Activated T-cell treated with anti-CD3 and anti-CD28 coated beads, Interleukin-2, amount 50 U/mL, for 48 hours (primary cell): ENCODE results near the gene SEC14L6.
"Not testable (repeated sequence)": the region's sequence is repeated elsewhere in the genome, so short reads cannot be mapped to it uniquely, and the experiment has no call there.

Experiments
- DNase-seq, 2 experiments: peaks; one replicate each; pipeline ENCODE4 v3.0.0-alpha.2; 2020

The SEC14L6 gene

GRCh38 chr22:30565341-30565740 is 18.8 kb upstream of the SEC14L6 start:
- DNase-seq = no peak

DNA sequence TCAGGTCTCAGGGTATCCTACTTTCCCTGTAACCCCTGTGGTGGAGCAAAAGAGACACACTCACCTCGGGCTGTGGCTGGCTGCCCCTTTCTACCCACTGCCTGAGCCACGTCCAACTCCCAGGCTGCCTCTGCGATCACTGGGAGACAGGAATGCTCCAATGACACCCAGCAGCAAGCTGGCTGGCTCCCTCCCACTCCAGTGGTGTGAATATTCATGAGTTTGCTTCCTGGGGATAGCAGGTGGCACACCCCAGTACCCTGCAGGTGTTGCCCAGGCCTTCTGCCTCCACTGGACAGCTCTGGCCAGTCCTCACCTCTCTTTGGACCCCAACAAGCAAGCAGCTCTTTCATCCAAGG is 18.2 kb upstream of the SEC14L6 start:
- DNase-seq = no peak

- DNase-seq = no peak
These were observed 17.7 kb upstream of the SEC14L6 start for GRCh38 chr22:30564045-30564760.

GRCh38 chr22:30562366-30562765 is 15.8 kb upstream of the SEC14L6 start:
- no peak for DNase-seq

DNA sequence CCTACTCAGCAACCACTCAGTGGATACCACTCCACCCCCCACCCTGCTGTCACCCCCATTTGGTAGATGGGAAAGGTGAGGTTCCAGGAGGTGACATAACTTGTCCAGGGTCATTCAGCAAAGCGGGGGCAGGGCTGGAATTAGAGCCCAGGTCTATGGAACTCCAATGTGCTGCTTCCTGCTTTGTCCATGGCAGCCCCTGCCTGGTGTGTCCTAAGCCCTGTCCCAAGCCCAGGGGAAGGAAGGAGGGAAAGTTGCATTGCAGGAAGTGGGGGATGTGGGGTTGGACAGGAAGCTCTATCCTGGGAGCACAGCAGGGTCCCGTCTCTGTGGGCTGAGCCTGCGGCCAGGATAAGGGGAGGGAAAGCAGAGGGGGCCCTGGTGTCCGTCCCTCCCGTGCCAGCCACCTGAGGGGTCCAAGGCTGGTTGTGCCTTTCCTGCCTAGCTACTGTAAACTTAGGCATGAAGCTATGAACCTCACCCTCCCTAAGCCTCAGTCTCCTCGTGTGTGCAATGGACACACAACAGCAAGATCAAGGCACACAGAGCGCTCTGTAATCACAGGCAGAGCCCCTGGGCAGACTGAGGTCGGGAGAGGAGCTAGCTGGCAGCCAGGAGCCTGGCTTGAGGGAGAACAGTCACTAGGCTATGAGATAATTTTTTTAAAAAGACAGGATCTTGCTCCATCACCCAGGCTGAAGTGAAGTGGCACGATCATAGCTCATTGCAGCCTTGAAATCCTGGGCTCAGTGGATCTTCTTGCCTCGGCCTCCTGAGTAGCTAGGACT is 15.1 kb upstream of the SEC14L6 start:
- no peak for DNase-seq

DNA sequence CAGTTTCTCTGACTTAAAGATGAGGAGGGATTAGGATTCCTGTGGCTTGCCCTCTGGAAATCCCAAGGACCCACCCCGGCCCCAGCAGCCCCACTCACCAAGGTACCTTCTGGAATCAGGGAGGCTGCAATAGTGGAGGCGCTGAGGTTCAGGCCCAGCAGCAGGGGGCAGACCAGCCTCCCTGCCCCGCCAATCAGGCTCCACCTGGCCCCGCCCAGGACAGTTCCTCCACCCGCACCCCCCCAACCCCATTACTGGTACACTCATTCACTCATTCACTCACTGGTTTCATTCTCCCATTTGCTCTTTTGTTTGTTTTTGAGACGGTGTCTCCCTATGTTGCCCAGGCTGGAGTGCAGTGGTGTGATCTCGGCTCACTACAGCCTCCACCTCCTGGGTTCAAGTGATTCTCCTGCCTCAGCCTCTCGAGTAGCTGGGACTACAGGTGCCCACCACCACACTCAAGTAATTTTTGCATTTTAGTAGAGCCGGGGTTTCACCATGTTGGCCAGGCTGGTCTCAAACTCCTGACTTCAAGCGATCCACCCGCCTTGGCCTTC is 14.2 kb upstream of the SEC14L6 start:
- DNase-seq = peak; percentile 40 to 54

DNA sequence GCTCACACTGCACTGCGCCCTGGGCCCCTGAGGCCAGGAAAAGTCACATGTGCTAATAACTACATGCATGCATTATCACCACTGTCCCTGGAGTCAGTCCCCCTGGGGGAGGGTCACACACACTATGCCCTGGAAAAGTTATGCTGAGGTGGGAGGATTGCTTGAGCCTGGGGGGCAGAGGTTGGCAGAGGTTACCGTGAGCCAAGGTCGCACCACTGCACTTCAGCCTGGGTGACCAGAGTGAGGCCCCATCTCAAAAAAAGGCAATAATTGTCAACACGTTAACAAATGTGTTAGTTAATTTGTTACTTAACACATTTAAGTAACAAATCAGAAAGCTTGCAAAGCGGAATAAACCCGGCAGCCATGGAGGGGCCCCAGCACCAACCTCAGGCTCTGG is 13.3 kb upstream of the SEC14L6 start:
- no peak for DNase-seq

GRCh38 chr22:30557243-30557642 is 10.7 kb upstream of the SEC14L6 start:
- DNase-seq = no peak

DNA sequence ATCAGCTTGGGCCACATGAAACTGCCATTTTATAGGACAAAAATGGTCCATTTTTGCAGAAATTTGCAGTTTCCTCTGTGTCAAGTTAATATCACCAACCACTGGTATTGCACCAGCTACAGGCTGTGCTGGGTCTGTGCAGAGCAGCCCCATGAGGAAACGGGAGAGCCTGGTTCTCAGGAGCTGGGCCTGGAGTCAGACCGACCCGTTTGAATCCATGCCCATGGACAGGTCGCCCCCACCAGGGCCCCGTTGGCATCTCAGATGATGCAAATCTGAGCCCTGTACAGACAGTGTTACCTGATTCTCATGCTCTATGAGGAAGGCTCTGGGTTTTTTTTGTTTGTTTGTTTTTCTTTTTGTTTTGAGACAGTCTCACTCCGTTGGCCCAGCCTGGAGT is 9.8 kb upstream of the SEC14L6 start:
- no peak for DNase-seq

- no peak for DNase-seq
These were observed 9.0 kb upstream of the SEC14L6 start for GRCh38 chr22:30555282-30556210.

- no peak for DNase-seq
These were observed 7.4 kb upstream of the SEC14L6 start for GRCh38 chr22:30553971-30554370.

DNA sequence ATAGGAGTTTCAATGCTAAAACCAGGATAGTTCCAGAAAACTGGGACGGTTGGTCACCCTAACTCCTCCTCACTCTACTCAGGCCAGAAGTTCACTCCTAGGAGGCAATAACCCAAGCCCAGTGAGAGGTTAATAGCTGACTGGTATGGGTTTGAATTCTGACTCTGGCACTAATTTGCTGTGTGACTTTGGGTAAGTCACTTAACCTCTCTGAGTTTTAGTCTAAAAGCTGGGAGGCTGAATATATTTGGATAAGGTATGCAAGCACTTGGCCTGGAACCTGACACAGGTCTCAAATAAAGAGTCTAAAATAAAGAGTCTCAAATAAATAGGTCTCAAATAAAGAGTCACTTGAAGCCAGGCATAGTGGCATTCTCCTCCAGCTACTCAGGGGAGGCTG is 6.2 kb upstream of the SEC14L6 start:
- no peak for DNase-seq

DNA sequence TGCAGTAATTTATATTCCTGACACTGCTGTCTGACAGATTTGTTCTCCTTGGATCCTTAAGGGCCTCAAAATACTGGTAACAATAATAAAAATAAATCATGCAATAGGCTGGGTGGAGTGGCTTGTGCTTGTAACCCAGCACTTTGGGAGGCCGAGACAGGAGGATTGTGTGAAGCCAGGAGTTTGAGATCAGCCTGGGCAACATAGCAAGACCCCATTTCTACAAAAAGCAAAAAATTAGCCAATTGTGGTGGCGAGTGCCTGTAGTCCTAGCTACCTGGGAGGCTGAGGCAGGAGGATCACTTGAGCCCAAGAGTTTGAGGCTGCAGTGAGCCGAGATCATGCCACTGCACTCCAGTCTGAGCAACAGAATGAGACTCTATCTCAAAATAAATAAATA is 5.3 kb upstream of the SEC14L6 start:
- DNase-seq = not testable (repeated sequence)

DNA sequence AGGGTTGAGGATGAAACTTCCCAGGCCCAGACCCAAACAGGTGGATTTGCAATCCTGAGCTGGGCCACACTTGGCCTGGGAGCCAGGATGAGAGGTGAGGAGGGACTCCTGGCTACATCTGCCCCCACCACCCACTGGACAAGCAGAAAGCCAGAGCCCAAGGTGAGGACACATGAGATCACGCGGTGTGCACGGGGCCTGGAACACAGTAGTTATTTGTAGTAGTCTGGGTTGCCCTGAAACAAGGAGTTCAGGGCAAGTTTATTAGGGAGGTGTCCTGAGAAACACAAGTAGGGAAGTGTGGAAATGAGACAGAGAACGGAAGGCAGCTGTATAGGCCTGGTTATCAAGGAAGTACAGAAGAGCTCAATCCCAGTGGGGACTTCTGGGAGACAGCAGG is 647 bp upstream of the SEC14L6 start:
- DNase-seq = no peak

DNA sequence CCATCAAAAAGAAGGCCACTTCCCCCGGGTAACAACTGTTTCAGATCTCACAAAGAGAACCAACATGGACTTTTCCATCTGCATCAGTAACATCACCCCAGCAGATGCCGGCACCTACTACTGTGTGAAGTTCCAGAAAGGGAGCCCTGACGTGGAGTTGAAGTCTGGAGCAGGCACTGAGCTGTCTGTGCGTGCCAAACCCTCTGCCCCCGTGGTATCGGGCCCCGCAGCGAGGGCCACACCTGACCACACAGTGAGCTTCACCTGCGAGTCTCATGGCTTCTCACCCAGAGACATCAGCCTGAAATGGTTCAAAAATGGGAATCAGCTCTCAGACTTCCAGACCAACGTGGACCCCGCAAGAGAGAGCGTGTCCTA is 3.7 kb downstream of the SEC14L6 start:
- no peak for DNase-seq

DNA sequence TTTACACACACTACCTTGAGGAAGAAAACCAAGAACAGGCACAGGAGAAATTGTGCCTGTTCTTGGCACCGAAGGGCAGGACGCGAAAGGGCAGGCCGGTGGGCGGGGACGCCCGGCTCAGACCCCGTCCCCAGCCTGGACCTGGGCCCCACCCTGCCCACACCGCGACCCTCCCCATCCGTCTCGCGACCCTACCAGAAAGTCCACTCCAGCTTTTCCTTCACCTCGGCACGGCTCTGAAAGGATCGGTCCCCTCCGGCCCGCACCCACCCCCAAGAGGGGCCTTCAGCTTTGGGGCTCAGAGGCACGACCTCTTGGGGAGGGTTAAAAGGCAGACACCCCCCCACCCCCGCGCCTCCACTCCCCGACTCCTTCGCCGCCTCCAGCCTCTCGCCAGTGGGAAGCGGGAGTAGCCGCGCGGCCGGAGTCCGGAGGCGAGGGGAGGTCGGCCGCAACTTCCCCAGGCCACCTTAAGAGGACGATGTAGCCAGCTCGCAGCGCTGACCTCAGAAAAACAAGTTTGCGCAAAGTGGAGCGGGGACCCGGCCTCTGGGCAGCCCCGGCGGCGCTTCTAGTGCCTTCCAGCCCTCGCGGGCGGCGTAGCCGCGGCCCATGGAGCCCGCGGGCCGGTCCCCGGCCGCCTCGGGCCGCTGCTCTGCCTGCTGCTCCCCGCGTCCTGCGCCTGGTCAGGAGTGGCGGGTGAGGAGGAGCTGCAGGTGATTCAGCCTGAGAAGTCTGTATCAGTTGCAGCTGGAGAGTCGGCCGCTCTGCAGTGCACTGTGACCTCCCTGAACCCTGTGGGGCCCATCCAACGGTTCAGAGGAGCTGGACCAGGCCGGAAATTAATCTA is 4.4 kb downstream of the SEC14L6 start:
- peak in 1 of 2 experiments; percentile 17 for DNase-seq

GRCh38 chr22:30541511-30541910 is 5.0 kb downstream of the SEC14L6 start:
- not testable (repeated sequence) for DNase-seq

- no peak for DNase-seq
These were observed 7.2 kb downstream of the SEC14L6 start for GRCh38 chr22:30539368-30539767.

DNA sequence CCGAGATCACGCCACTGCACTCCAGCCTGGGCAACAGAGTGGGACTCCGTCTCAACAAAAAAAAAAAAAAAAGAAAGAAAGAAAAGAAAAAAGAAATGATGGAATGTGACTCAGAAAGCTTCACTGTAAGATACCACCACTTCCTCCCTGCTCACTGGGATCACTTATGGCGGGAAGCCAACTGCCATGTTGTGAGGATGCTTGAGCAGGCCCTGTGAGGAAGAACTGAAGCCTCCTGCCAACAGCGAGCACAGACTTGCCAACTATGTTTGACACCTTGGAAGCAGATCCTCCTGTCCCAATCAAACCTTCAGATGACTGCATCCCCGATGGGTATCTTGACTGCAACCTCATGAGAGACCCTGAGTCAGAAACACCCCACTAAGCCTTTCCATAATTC is 8.3 kb downstream of the SEC14L6 start:
- DNase-seq = no peak

DNA sequence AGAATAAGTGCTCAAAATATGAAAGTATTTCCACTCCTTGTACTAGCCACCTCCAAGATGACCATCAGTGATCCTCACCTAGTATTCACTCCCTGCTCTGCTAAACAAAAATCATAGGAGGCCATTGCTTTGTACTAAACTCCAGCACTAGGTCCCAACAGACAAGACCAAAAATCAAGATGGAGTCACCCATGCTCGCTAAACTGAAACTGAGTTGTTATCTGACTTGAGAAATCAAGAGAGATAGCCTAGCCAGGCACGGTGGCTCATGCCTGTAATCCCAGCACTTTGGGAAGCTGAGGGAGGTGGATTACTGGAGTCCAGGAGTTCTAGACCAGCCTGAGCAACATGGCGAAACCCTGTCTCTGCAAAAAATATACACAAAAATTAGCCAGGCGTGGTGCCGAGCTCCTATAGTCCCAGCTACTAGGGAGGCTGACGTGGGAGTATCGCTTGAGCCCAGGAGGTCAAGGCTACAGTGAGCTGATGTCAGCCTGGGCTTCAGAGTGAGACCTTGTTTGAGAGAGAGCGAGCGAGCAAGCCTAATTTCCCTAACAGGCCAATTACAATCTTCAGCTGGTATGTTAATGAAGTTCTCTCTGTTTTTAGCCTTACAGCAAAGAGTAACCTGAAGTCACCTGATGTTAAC is 9.3 kb downstream of the SEC14L6 start:
- DNase-seq = no peak

DNA sequence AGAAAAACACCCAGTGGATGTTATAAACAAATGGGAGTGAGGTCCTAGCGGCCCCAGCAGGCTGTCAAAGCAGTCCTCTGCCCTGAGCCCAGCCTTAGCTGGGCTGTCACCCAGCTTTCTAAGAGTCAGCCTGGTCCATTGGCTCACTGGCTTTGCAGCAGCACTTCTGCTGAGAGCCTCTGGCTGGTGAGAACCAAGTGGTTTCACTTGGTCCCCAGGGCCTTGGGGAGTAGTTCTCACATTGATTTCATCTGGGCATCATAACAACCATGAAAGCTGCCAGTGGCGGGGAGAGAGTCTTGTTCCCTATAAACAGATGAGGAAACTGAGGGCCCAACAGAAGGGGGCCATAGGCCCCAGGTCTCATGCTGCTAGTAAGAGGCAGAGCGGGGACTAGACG is 11.4 kb downstream of the SEC14L6 start:
- no peak for DNase-seq
